Omental fat pad (tissue), 4 donors: ENCODE measurements around the gene CACNA1A. TPM values are rescaled to one million over a fixed set of nuclear protein-coding genes. Genes with fewer than 3 reads are reported as not detected.

ENCODE experiments used
- ATAC-seq: fragments of 150-250 bp; one replicate; pipeline ENCODE4 v1.9.1; 2016; ENCODE audit warnings: mild to moderate bottlenecking, moderate library complexity; ENCODE audit not compliant: low FRiP score
- DNase-seq: peaks from one replicate; pipeline ENCODE4 v3.0.0-alpha.2; 2019; ENCODE audit warnings: low spot score
- CTCF ChIP-seq, 3 donors: fragments of 450-650 bp; IDR thresholded peaks; one replicate each; pipeline ENCODE4 v1.5.1; 2016 to 2017; ENCODE audit warnings: antibody characterized with exemption in 3 of 3, mild to moderate bottlenecking in 3 of 3, moderate library complexity in 2 of 3
- total RNA-seq, 4 donors: library from RNA; depleted of rRNA; stranded (reverse); fragments of >200 nt; gene quantifications; one replicate each; pipeline ENCODE4 v1.1.0, GENCODE V29; 2016

Gene CACNA1A
- total RNA-seq, 4 donors from 2014 or later, result 0.44 to 2.7 (median 0.71) TPM

- TF ChIP-seq CTCF (IDR thresholded peaks at IDR 0.05), result no peak
- ATAC-seq (no peak), DNase-seq (no peak)
Observed at GRCh38 chr19:13297023-13297422, 209.3 kb downstream of the CACNA1A start.

- ATAC-seq (no peak), DNase-seq (no peak)
- TF ChIP-seq CTCF (IDR thresholded peaks at IDR 0.05), result no peak
Observed at GRCh38 chr19:13294812-13295567, 211.3 kb downstream of the CACNA1A start.

DNA sequence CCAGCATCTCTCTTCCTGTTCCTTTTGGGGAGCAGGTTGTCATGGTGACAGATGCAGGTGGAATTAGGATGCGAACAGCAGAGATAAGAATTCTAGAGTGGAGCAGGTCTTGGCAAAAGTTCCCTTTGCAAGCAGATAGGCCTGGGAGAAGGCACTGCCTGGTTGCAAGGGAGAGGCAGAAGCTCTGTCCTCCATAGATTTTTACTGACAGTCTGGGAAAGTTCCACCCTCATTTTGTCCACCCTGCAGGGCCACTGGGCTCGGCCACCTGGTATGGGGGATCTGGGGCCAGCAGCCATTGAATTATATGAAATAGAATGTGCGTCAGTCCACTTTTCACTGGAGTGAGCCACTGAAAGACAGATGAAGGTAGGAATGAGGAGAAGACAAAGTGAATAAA lies 214.4 kb downstream of the CACNA1A start:
- DNase-seq (no peak), ATAC-seq (no peak)
- TF ChIP-seq CTCF (IDR thresholded peaks at IDR 0.05), result no peak

GRCh38 chr19:13290741-13291140 lies 215.5 kb downstream of the CACNA1A start:
- no peak for DNase-seq
- ATAC-seq, result no peak
- TF ChIP-seq CTCF (IDR thresholded peaks at IDR 0.05), result no peak

GRCh38 chr19:13289295-13289694 lies 217.0 kb downstream of the CACNA1A start:
- no peak for DNase-seq
- no peak for TF ChIP-seq CTCF (IDR thresholded peaks at IDR 0.05)
- ATAC-seq, result no peak

- ATAC-seq, result no peak
- no peak for DNase-seq
- TF ChIP-seq CTCF (IDR thresholded peaks at IDR 0.05), result no peak
Observed at GRCh38 chr19:13286195-13286985, 219.9 kb downstream of the CACNA1A start.
